Mucosa of rectum (tissue), 2 donors: ENCODE measurements around the gene TMEM17.
"Not testable (repeated sequence)": the region's sequence is repeated elsewhere in the genome, so short reads cannot be mapped to it uniquely, and the experiment has no call there.

Experiments
- H3K27ac ChIP-seq, 2 donors: one replicate each; pipeline ENCODE4 v1.7.0; 2013; ENCODE audit warnings: inconsistent platforms in 2 of 2, low read depth in 2 of 2, low read length in 2 of 2
- H3K27me3 ChIP-seq, 2 donors: one replicate each; pipeline ENCODE4 v1.7.0; 2013; ENCODE audit warnings: low read length in 2 of 2; ENCODE audit not compliant: control insufficient read depth in 2 of 2, insufficient read depth in 2 of 2
- H3K36me3 ChIP-seq, 2 donors: one replicate each; pipeline ENCODE4 v1.7.0; 2013; ENCODE audit warnings: low read length in 2 of 2; ENCODE audit not compliant: control insufficient read depth in 2 of 2, insufficient read depth in 2 of 2
- H3K4me1 ChIP-seq, 2 donors: one replicate each; pipeline ENCODE4 v1.7.0; 2013; ENCODE audit warnings: low read length in 2 of 2, mild to moderate bottlenecking in 1 of 2; ENCODE audit not compliant: control insufficient read depth in 2 of 2, insufficient read depth in 2 of 2
- H3K4me3 ChIP-seq, 2 donors: one replicate each; pipeline ENCODE4 v1.7.0; 2013; ENCODE audit warnings: low read length in 2 of 2
- H3K9ac ChIP-seq, 2 donors: one replicate each; pipeline ENCODE4 v1.7.0; 2013; ENCODE audit warnings: low read length in 2 of 2, low read depth in 1 of 2, mild to moderate bottlenecking in 1 of 2
- H3K9me3 ChIP-seq, 2 donors: one replicate each; pipeline ENCODE4 v1.7.0; 2013; ENCODE audit warnings: low read length in 2 of 2; ENCODE audit not compliant: control insufficient read depth in 2 of 2
- donor health status: healthy.
- donor health status: Normal muscosa, but diverticular disease.

TMEM17 gene

DNA sequence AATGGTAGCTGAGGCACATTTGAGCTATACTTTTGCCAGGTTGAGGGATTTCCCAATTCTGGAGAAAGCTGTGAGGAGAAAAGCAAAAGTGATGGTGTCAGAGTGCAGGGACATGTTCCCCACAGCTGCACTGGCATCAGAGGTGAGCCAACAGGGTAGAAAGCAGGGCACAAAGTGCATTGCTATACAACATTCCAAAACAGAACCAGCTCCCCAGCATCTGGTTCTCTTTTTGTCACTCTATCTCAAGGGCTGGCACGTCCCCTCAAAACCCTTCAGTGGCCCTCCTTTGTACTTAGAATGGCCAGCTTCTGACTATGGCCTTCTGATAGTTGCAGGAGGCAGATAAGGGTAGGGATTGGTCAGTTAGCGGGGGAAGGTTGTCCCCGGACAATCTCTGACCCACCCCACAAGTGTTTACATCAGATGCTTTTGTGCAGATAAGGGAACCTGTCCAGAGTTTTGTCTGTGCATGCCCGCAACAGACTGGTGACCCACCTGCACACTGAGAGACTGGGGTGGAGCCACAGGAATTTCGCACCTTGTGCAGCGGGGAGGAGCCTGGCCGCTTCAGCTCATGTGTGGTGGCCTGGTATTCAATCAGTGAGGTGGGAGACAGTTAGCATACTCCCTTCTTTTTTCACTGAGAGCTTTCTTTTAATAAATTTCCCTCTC, 31.0 kb upstream of the TMEM17 start:
- no peaks in the 10 kb centered on the region for H3K9me3 ChIP-seq
- H3K27me3 ChIP-seq = no peaks in the 10 kb centered on the region
- peaks cover 2 to 4% of the 10 kb centered on the region in 2 donors for H3K4me1 ChIP-seq
- no peaks in the 10 kb centered on the region for H3K36me3 ChIP-seq
- no peak overlapping the region for H3K27ac ChIP-seq
- H3K9ac ChIP-seq = no peak overlapping the region
- H3K4me3 ChIP-seq = no peak overlapping the region

DNA sequence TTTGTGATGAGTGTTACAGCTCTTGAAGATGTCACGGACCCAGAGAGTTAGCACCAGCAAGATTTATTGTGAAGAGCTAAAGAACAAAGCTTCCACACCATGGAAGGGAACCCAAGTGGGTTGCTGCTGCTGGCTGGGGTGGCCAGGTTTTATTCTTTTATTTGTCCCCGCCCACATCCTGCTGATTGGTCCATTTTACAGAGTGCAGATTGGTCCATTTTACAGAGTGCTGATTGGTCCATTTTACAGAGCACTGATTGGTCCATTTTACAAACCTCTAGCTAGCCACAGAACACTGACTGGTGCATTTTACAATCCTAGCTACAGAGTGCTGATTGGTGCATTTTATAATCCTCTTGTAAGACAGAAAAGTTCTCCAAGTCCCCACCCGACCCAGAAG, 29.5 kb upstream of the TMEM17 start:
- not testable (repeated sequence) for H3K9me3 ChIP-seq, H3K4me1 ChIP-seq, H3K27me3 ChIP-seq, H3K36me3 ChIP-seq, H3K27ac ChIP-seq, H3K4me3 ChIP-seq, H3K9ac ChIP-seq

DNA sequence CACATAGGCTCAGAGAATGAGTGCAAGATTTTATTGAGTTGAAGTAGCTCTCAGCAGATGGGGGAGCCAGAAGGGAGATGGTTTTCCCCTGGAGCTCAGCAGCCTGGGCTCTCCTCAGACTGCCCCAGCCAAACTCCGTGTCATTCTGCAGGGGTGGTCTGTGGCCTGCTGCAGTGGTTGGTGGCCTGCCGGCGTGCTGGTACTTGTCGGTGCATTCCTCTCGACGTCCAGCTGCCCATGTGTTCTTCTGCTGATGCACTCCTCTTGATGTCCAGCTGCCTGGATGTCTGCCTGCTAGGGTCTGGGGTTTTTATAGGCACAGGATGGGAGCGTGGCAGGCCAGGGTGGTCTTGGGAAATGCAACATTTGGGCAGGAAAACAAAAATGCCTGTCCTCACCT, 25.6 kb upstream of the TMEM17 start:
- Histone ChIP-seq H3K4me3 (no peak overlapping the region), H3K27me3 (no peaks in the 10 kb centered on the region)

DNA sequence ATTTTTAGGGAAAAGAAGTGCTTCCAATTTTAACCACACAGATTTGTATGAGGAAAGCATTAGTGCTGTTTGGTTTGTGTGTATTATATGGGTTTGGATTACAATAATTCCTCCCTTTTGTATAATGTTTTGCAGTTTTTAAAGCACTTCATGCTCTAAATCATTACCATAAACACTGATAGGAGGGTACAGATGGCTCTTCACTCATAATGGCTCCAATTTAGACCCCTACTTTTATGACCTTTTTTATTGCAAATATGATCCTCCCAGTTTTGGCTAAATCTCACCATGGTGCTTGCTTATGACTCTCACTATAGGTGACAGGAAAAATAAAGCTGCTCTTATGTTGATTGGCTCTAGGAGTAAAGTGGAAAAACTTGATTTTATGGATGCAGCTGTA, 23.8 kb upstream of the TMEM17 start:
- no peaks in the 10 kb centered on the region for H3K36me3 ChIP-seq
- no peaks in the 10 kb centered on the region for H3K4me1 ChIP-seq

More for the DNA sequence above, 25.6 kb upstream of the TMEM17 start:
- Histone ChIP-seq H3K36me3 (no peaks in the 10 kb centered on the region), H3K4me1 (no peaks in the 10 kb centered on the region), H3K9ac (no peak overlapping the region), H3K27ac (no peak overlapping the region), H3K9me3 (no peaks in the 10 kb centered on the region)

DNA sequence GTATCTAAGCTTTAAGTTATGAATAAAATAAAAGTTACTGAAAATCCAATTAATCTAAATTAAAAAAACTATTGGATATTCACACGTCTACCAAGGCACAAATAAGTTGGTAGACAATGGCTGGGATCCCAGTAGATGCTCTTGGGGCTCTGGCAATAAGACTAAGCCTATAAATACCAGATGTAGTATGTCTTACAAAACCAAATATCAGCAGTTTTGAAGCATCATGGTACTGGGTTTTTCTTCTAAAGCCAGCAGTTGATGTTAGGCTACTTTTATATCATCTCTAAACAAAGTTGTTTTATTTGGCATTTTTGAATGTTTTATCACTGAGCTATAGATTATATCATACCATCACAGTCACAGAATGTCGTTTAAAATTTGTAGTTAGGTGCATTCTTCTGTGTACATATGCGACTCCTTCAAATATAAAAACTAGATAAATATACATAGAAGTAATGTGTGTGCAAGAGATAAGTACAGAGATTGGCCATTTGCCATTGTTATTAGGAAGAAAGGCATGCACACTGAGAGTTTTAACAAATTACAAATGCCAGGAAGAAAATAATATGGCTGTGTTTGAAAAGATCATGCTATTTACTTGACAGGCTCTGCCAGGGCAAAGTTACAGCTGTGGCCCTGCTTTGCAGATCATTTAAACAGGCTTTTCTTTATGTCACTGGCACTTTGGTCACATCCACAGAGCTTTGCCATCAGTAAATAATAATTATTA, 21.6 kb upstream of the TMEM17 start:
- no peaks in the 10 kb centered on the region for H3K27me3 ChIP-seq
- no peaks in the 10 kb centered on the region for H3K9me3 ChIP-seq
- no peak overlapping the region for H3K4me3 ChIP-seq
- no peak overlapping the region for H3K27ac ChIP-seq
- no peak overlapping the region for H3K9ac ChIP-seq
- H3K36me3 ChIP-seq = no peaks in the 10 kb centered on the region
- no peaks in the 10 kb centered on the region for H3K4me1 ChIP-seq

More for the DNA sequence above, 23.8 kb upstream of the TMEM17 start:
- Histone ChIP-seq H3K9ac (no peak overlapping the region), H3K4me3 (no peak overlapping the region), H3K9me3 (no peaks in the 10 kb centered on the region), H3K27ac (no peak overlapping the region), H3K27me3 (no peaks in the 10 kb centered on the region)

DNA sequence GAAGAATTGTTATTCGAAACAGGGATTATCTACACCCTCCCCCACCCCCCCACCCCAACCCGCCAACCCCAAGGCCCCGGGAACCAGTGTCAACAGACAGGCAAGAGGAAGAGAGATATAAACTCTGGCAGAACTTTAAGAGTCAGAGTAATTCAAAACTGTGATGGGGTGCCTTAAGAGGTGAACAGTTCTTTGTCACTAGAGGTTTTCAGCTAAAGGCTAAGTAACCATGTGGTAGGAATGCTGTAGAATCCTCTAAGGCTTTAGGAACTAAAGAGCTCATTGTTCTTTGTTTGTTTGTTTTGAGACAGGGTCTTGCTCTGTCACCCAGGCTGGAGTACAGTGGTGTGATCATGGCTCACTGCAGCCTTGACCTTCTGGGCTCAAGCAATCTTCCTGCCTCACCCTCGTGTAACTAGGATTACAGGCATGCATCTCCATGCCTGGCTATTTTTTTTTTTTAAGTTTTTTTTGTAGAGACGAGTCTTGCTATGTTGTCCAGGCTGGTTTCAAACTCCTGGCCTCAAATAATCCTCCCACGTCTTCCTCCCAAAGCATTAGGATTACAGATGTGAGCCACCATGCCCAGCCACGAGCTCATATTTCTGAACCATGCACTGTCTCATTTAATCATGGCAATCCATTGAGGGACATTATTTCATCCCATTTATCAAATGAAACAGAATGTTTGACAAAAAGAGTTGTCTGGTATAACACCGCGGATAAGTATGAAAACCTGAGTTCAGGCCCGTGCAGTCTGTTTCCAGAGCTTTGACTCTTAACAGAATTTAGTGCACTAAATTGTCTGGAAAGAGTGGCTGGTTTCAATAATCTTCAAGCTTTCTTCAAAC, 20.8 kb upstream of the TMEM17 start:
- H3K9me3 ChIP-seq = no peaks in the 10 kb centered on the region
- H3K9ac ChIP-seq = no peak overlapping the region
- no peaks in the 10 kb centered on the region for H3K27me3 ChIP-seq
- no peak overlapping the region for H3K27ac ChIP-seq
- H3K36me3 ChIP-seq = no peaks in the 10 kb centered on the region
- no peaks in the 10 kb centered on the region for H3K4me1 ChIP-seq
- no peak overlapping the region for H3K4me3 ChIP-seq

DNA sequence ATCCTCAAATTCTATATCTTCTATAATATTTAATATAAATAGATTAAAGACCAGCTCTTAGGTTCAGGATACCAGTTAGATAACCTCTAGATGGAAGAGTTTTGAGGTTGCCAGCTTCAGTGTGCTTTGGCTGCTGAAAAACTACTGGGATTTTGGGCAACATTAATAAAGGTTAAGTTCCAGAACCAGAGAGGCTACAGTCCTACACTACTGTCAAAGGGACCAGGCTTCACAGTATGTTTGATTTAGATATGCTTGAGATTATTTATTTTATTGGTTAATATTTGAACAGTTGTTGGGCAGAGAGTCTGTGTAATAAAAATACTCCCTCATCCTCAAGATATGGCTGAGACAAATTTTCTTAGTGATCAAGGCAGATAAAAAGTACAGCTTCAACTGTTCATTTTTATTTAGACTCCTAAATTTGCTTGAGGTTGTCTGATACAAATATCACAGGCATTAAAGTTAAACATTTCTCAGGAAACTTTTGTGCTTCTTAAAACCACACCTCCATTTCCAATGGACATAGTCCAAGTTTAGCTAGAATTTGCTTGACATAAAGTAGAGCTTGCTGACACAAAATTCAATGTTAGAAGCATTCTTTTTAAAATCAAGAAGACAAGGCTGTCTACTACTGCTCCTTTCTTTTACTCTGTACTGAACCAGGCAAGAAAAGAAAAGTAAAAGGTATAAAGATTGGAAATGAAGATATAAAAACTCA, 19.7 kb upstream of the TMEM17 start:
- Histone ChIP-seq H3K4me1 (no peaks in the 10 kb centered on the region), H3K9me3 (no peaks in the 10 kb centered on the region), H3K9ac (no peak overlapping the region), H3K36me3 (no peaks in the 10 kb centered on the region), H3K27me3 (no peaks in the 10 kb centered on the region), H3K4me3 (no peak overlapping the region), H3K27ac (no peak overlapping the region)

DNA sequence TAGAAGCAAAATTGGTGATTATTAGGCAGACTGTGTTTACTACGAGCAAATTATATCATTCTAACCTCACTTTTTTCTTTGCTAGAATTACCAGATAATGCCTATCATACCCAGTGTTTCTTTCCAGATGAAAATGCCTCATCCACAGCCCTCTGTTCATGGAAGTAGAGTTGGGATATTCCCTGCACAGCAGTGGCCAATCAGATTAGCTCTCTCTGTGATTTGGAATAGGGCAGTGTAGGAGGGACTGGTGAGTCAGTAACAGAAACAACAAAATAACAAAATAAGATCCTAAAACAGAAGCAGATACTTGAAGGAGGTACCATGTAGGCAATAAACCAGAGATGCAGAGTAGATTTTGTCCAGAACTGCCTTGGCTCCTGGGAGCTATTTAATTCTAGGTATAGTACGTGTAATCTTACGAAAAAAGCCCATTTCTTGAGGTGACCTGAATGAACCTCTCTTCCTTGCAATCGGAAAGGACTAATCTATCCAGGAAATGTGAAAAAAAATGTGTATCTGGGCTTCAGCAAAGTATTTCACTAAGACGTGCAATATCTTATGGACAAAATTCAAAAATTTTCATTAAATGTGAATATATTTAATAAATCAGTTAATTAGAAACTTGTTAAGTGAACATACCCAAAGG, 18.4 kb upstream of the TMEM17 start:
- Histone ChIP-seq H3K9ac (no peak overlapping the region), H3K27ac (no peak overlapping the region), H3K36me3 (no peaks in the 10 kb centered on the region), H3K9me3 (no peaks in the 10 kb centered on the region), H3K27me3 (no peaks in the 10 kb centered on the region), H3K4me3 (no peak overlapping the region), H3K4me1 (no peaks in the 10 kb centered on the region)

DNA sequence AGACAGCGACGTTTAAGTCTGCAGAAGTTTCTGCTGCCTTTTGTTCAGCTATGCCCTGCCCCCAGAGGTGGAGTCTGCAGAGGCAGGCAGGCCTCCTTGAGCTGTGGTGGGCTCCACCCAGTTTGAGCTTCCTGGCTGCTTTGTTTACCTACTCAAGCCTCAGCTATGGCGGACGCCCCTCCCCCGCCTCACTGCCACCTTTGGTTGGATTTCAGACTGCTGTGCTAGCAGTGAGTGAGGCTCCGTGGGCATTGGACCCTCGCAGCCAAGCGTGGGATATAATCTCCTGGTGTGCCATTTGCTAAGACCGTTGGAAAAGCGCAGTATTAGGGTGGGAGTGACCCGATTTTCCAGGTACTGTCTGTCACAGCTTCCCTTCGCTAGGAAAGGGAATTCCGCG, 15.1 kb upstream of the TMEM17 start:
- not testable (repeated sequence) for H3K27ac ChIP-seq, H3K4me1 ChIP-seq, H3K36me3 ChIP-seq, H3K27me3 ChIP-seq, H3K9ac ChIP-seq, H3K4me3 ChIP-seq, H3K9me3 ChIP-seq
